Adipose tissue (tissue), 3 donors: Measurements from ENCODE around the gene FBXL7. TPM values are rescaled to one million over a fixed set of nuclear protein-coding genes. Genes with fewer than 3 reads are reported as not detected.

Experiments used
- H3K27ac ChIP-seq: one replicate; pipeline ENCODE4 v1.5.1; 2013; ENCODE audit warnings: low read depth, low read length
- WGBS, 3 donors: extraction: QIAGEN DNeasy Blood & Tissue Kit; methylation state at CpG; one replicate each; pipeline ENCODE4 v1.1.7; 2013; 5-methylcytosine and 5-hydroxymethylcytosine counted together
- polyA plus RNA-seq, 3 donors: library from polyadenylated mRNA; stranded (reverse); fragments of 200-250 nt; gene quantifications; one replicate each; pipeline ENCODE4 v1.2.3, GENCODE V29; 2013
- donor health status: healthy with polysubstance abuse.
- donor health status: Bipolar disorder and iron deficiency.
- donor health status: healthy.

The FBXL7 gene
- polyA plus RNA-seq, 3 donors, result 1.2 to 16.4 (median 8.4) TPM

GRCh38 chr5:15496886-15497285 is 3.1 kb upstream of the FBXL7 start:
- no peak overlapping the region for H3K27ac ChIP-seq
- WGBS, 3 donors, result 45 to 51% (median 50%) methylated on average over 3 of the region's 3 CpGs

- 0 to 4% (median 1%) methylated on average over 47 to 61 of the region's 61 CpGs for WGBS, 3 donors
Observed at GRCh38 chr5:15500325-15501001, 483 bp downstream of the FBXL7 start.

GRCh38 chr5:15501091-15501791 is 1.3 kb downstream of the FBXL7 start:
- no peak overlapping the region for H3K27ac ChIP-seq
- WGBS, 3 donors, result 1 to 4% (median 3%) methylated on average over 15 of the region's 15 CpGs

More at GRCh38 chr5:15500325-15501001, 483 bp downstream of the FBXL7 start:
- no peak overlapping the region for H3K27ac ChIP-seq

GRCh38 chr5:15502208-15502607 is 2.2 kb downstream of the FBXL7 start:
- 20 to 25% (median 21%) methylated on average over 5 of the region's 5 CpGs for WGBS, 3 donors
- no peak overlapping the region for H3K27ac ChIP-seq

- no peak overlapping the region for H3K27ac ChIP-seq
Observed at GRCh38 chr5:15506146-15506545, 6.2 kb downstream of the FBXL7 start.

GRCh38 chr5:15506897-15507296 is 6.9 kb downstream of the FBXL7 start:
- WGBS, 3 donors, result 82 to 95% (median 89%) methylated on average over 3 of the region's 3 CpGs
- no peak overlapping the region for H3K27ac ChIP-seq

More at GRCh38 chr5:15506146-15506545, 6.2 kb downstream of the FBXL7 start:
- 76 to 80% (median 76%) methylated on average over 5 of the region's 5 CpGs for WGBS, 3 donors

GRCh38 chr5:15510092-15510491 is 10.1 kb downstream of the FBXL7 start:
- H3K27ac ChIP-seq, result no peak overlapping the region
- WGBS, 3 donors, result 65 to 74% (median 73%) methylated on average over 1 of the region's 1 CpG

GRCh38 chr5:15510831-15511230 is 10.9 kb downstream of the FBXL7 start:
- H3K27ac ChIP-seq, result no peak overlapping the region
- WGBS, 3 donors, result 12 to 75% (median 48%) methylated on average over 3 of the region's 3 CpGs

GRCh38 chr5:15513431-15513830 is 13.5 kb downstream of the FBXL7 start:
- H3K27ac ChIP-seq, result no peak overlapping the region
- WGBS, 3 donors, result 49 to 79% (median 71%) methylated on average over 2 of the region's 2 CpGs

- no peak overlapping the region for H3K27ac ChIP-seq
Observed at GRCh38 chr5:15513911-15514310, 13.9 kb downstream of the FBXL7 start.

- 53 to 89% (median 83%) methylated on average over 1 of the region's 1 CpG for WGBS, 3 donors
- H3K27ac ChIP-seq, result no peak overlapping the region
Observed at GRCh38 chr5:15515229-15515628, 15.2 kb downstream of the FBXL7 start.

- WGBS, 3 donors, result 74 to 83% (median 82%) methylated on average over 12 of the region's 12 CpGs
Observed at GRCh38 chr5:15516486-15516885, 16.5 kb downstream of the FBXL7 start.

GRCh38 chr5:15518786-15519185 is 18.8 kb downstream of the FBXL7 start:
- H3K27ac ChIP-seq, result no peak overlapping the region
- 75 to 86% (median 81%) methylated on average over 9 of the region's 9 CpGs for WGBS, 3 donors

More at GRCh38 chr5:15516486-15516885, 16.5 kb downstream of the FBXL7 start:
- H3K27ac ChIP-seq, result no peak overlapping the region

GRCh38 chr5:15520856-15521255 is 20.9 kb downstream of the FBXL7 start:
- H3K27ac ChIP-seq, result no peak overlapping the region
- WGBS, 3 donors, result 67 to 82% (median 79%) methylated on average over 5 of the region's 5 CpGs

GRCh38 chr5:15521381-15522186 is 21.6 kb downstream of the FBXL7 start:
- WGBS, 3 donors, result 49 to 56% (median 52%) methylated on average over 8 of the region's 8 CpGs
- H3K27ac ChIP-seq, result no peak overlapping the region

- 13 to 51% (median 50%) methylated on average over 3 of the region's 3 CpGs for WGBS, 3 donors
Observed at GRCh38 chr5:15522187-15522520, 22.2 kb downstream of the FBXL7 start.

GRCh38 chr5:15524712-15525111 is 24.7 kb downstream of the FBXL7 start:
- WGBS, 3 donors, result 71 to 83% (median 81%) methylated on average over 2 of the region's 2 CpGs
- H3K27ac ChIP-seq, result no peak overlapping the region

More at GRCh38 chr5:15522187-15522520, 22.2 kb downstream of the FBXL7 start:
- no peak overlapping the region for H3K27ac ChIP-seq

- whole genome bisulfite sequencing, 3 donors, result 64 to 81% (median 76%) methylated on average over 3 of the region's 3 CpGs
Observed at GRCh38 chr5:15525703-15526275, 25.8 kb downstream of the FBXL7 start.

GRCh38 chr5:15526413-15526812 is 26.4 kb downstream of the FBXL7 start:
- no peak overlapping the region for H3K27ac ChIP-seq
- 88 to 92% (median 89%) methylated on average over 3 of the region's 3 CpGs for WGBS, 3 donors

More at GRCh38 chr5:15525703-15526275, 25.8 kb downstream of the FBXL7 start:
- no peak overlapping the region for H3K27ac ChIP-seq
